GM21619 (cell line): ENCODE data around the gene TULP1.
A peak's percentile ranks its signal among the peaks of the same experiment; 100 is the strongest.

ENCODE experiments used
- ATAC-seq: cut with Tn5 transposase; IDR thresholded peaks from one replicate; pipeline ENCODE4 v1.9.1; 2021; ENCODE audit not compliant: unreplicated experiment

TULP1 gene

GRCh38 chr6:35484921-35485392 is 27.7 kb downstream of the TULP1 start:
- ATAC-seq: no peak

GRCh38 chr6:35483893-35484645 is 28.6 kb downstream of the TULP1 start:
- no peak for ATAC-seq

DNA sequence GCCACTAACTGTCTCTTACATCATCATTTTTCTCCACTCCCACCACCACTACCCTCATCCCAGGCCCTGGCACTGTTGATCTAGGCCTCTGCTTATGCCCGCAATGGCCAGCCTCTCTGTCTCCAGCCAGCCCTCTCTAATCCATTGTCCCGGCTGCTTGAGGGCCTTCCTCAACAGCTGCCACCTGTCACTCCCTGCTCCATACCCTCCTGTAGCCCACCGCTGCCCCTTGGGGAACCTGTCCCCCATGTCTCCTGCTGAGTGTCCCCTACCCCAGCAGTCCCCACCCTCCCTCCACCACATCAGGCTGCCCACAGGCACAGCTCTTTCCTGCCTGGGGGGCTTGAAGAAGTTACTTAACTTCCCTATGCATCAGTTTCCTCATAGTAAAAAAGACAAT is 29.2 kb downstream of the TULP1 start:
- no peak for ATAC-seq

DNA sequence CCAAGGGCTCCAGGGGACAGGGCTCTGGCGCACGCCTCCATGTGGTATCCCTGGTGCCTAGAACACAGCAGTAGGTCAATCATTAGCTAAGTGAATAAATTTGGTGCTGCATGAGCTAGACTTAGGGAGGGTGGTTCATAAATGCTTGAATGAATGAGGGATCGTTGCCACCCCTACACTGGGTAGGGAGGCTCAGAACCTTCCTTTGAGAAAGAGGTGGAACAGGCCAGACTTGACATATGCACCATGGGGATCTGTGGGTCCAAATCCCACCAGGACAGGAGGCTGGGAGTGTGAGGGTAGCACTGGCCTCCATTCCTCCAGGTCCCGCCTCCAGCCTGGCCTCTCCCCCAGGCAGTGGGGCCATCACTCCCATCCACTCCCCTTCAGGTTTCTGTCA is 29.6 kb downstream of the TULP1 start:
- ATAC-seq: no peak

GRCh38 chr6:35481226-35481625 is 31.5 kb downstream of the TULP1 start:
- no peak for ATAC-seq

DNA sequence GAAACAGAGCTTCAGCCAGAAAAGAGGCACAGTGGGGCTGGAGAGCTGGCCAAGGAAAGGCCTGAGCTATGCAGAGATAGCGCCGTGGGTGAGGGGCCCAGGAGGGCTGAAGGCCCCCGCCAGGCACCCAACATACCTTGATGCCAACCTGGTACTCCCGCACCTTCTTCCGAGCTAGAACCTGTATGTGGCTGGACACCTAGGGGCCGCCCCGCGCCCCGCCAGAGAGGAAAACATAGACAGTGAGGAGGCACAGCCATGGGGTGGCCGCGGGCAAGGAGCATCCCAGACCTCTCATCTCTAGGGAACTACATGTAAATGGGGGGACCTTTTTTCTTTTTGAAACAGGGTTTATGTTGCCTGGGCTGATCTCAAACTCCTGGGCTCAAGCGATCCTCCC is 32.5 kb downstream of the TULP1 start:
- ATAC-seq: no peak

DNA sequence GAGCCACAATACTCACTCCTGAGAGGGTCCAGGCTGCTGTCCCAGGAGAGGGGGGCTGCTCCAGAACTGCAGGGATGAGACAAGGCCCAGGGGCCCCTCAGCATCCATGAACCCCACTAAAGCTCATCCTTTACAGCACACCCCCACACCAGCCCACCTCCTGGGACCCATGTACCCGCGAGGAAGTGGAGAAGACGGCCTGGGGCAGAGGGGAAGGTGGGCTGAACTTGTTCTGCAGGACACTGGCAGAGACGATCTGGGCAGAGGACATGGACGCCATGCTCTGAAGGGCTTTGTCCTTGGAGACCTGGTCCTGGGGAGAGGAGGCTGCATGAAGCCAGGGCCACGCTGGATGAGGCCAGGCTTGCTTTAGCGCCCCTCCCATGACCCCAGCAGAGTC is 34.4 kb downstream of the TULP1 start:
- no peak for ATAC-seq

DNA sequence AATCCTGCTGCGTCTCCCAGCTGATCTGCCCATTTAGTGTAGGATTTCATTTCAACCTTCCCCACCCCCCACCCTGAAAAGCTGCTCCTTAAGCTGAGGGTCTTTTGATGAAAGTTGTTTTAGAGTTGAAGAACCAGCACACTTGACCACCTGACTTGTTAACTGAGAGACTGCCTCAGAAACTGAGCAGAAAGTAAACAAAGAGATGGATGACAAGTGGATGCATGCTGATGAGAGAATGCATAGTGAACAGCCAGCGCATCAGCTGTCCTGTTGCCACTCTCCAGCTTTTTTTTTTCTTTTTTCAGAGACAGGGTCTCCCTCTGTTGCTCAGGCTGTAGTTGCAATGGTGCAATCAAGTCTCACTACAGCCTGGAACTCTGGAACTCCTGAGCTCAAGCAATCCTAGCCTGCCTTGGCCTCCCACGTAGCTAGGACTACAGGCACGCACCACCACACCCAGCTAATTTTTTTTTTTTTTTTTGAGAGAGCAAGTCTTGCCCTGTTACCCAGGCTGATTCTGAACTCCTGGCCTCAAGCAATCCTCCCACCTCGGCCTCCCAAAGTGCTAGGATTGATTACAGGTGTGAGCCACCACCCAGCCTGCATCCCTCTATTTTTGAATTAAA is 35.0 kb downstream of the TULP1 start:
- ATAC-seq: no peak

DNA sequence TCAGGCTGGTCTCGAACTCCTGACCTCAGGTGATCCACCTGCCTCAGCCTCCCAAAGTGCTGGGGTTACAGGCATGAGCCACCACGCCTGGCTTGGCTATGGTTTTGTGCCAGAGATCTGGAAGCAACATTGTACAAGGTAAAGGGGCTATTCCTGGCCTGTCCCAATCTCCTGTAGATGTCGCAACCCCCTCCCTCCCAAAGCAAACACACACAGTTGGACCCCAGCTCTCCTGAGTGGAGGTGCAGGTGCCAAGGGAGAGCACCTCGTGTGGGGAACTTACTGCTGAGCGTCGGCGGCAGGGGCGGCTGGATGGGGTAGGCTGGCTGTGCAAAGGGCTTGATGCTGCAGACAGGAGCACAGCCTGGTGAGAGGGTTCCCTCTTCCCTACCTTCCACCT is 35.7 kb downstream of the TULP1 start:
- ATAC-seq: no peak

DNA sequence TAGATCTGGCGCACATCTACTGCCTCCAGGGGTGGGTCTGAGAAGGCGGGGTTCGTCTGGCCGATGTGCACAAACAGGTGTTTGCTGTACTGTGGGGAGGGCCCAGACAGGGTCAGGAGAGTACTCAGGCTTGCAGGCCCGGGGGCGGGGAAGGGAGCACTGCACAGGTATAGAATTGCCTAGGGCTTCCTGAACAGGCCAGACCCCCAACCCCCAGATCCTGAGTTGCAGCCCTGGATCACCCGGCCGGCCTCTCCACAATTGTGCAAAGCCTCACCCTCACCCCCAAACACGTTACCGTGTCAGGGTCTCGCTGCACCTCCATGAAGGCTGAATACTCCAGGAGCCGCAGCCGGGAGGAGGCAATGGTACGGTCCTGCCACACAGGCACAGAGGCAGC is 36.7 kb downstream of the TULP1 start:
- ATAC-seq: no peak

DNA sequence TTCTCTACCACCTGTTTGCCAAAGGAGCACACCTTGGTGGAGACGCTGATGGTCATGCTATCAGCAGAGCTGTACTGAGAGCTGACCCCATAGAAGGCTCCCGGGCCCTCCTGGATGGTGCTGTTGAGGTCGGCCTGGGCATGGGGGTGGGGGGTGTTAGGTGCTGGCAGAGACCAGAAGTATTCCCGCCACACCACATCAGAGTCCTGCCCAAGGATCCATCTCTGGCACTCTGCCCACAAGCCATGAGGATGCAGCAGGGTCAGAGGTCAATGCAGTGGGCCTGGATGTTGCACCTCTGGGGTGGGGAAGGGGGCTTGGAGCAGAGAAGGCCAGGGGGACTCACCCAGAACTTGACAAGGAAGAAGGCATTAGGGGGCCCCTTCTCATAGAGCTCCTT is 37.1 kb downstream of the TULP1 start:
- ATAC-seq: no peak

- ATAC-seq: no peak
These were observed 37.6 kb downstream of the TULP1 start for GRCh38 chr6:35474942-35475570.

- no peak for ATAC-seq
These were observed 38.4 kb downstream of the TULP1 start for GRCh38 chr6:35474131-35474941.

DNA sequence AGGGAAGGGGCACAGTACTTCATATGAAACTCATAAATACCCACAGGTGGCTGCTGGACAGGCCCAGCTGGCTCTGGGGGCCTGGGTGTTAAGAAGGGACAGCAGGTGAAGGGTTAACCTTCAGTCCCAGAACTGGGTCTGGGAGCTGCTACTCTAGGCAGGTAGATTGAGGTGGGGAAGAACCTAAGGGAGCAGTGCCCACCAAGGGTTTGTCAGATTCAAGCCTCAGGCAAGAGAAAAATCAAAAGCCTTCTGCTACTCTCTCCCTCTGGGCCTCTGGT is 38.9 kb downstream of the TULP1 start:
- ATAC-seq: no peak

DNA sequence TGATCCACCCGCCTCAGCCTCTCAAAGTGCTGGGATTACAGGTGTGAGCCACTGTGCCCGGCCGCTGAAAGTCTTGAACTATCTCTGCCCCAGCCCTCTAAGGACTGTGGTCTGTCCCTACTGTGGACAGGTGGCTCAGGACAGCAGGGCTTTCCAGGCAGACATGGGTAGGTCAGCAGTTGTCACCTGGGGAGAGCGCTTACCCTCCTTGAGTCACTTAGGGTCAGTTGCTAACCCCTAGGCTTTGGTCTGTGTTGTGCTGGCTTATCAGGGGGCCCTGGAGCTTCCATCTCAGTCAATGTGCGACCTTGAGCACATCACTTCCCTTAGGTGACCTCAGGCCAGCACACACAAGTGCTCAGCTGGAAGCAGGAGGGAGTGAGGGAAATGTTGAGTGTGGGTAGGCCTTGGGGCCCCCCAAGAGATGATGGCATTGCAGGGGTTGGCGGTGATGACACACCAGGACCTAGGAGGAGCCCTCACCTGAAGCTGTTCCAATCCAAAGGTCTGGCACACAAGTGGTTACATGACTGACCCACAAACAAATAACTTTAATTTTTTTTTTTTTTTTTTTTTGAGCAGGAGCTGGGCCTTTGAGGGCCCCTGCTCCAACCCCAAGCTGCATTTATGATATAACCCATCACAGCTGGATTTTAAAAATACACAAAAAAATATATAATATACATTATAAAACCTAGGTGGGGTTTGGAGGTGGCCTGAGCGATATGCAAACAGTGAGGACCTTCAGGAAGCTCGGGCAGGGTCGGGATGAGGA is 39.4 kb downstream of the TULP1 start:
- no peak for ATAC-seq

DNA sequence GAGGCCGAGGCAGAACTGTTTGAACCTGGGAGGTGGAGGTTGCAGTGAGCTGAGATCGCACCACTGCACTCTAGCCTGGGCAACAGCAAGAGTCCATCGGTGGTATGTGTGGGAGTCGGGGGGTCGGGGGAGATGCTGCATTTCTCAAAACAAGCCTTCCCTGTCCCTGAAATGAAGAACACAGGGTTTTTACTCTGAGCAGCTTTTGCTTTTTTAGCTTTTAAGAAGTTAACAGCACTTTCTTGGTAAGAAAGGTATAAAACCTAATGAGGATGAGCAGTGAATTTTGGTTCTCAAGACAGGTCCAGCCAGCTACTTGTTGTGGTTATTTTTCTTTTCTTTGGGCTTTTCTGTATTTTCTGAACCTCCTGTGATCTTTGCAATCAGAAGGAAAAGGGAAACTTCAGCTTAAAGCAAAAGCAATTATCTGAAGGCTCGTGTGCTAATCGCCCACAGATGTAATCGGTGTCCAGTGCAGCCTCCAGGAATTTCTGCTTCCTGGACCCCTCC is 40.8 kb downstream of the TULP1 start:
- ATAC-seq: no peak

DNA sequence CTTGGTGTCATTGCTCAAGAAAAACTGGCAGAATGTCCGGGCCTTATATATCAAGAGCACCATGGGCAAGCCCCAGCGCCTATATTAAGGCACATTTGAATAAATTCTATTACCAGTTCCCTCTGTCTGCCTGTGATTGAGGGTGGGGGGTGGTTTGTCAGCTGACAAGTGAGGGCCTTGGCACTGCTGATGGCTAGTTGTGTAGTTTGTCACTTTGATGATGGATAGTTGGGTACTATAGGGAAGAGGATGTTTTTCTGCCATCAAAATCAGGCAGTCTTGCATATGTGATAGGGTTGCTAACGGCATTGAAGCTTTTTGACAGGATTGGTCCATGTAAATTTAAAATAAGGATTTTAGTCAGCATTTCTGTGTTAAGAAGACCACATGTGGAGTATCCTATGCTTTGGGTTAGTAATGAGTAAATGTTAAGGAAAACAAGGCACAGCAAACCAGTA is 42.0 kb downstream of the TULP1 start:
- no peak for ATAC-seq

- ATAC-seq: no peak
These were observed 42.7 kb downstream of the TULP1 start for GRCh38 chr6:35469751-35470662.

DNA sequence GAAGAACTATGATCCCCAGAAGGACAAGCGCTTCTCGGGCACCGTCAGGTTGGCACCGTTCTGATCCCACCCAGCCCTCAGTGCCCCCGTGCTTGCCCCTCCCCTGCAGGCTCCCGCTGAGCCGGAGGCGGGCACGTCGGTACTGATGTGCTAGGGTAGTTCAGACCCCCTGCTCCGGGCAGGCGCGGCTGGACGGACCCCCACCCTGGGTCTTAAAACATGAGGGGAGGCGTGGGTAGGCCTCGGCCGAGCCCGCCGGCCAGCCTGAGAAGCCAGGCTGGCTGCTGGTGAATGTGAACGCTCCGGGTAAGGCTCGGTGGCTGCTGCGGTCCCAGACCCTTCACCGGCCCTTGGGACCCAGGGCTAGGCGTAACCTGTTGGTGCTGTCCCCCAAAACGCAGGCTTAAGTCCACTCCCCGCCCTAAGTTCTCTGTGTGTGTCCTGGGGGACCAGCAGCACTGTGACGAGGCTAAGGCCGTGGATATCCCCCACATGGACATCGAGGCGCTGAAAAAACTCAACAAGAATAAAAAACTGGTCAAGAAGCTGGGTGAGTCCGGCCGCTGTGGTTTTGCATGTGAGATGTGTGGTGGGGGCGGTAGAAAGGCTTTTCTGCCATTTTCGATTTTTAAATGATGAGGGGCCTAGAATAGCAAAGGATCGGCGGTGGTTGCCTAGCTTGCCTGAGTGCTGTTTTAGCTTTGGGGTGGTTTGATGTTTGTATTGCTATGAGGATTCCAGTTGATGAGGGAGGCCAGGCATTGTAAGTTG is 43.5 kb downstream of the TULP1 start:
- peak; percentile 9 for ATAC-seq
